Breast epithelium (tissue), 4 donors: ENCODE data around the gene GMDS. TPM values are rescaled to one million over a fixed set of nuclear protein-coding genes. Genes with fewer than 3 reads are reported as not detected.
A peak's percentile ranks its signal among the peaks of the same experiment; 100 is the strongest.

Experiments
- DNase-seq, 2 donors: peaks; one replicate each; pipeline ENCODE4 v3.0.0-alpha.2; 2019; ENCODE audit warnings: low spot score in 2 of 2
- H3K27ac ChIP-seq, 2 donors: fragments of 200-600 bp; sonication (generic) in 1 of 2; one replicate each; pipeline ENCODE4 v1.5.1; 2016 to 2019; ENCODE audit warnings: mild to moderate bottlenecking in 1 of 2
- H3K27me3 ChIP-seq, 2 donors: fragments of 200-600 bp; sonication (generic) in 1 of 2; one replicate each; pipeline versions ENCODE4 v1.5.1 to v1.6.0; 2017 to 2019; ENCODE audit warnings: control low read depth in 1 of 2, mild to moderate bottlenecking in 1 of 2
- H3K36me3 ChIP-seq: fragments of 200-600 bp; one replicate; pipeline ENCODE4 v1.5.1; 2019
- H3K4me1 ChIP-seq, 2 donors: fragments of 200-600 bp; sonication (generic); one replicate each; pipeline ENCODE4 v1.5.1; 2016 to 2019; ENCODE audit warnings: control low read depth in 1 of 2
- H3K4me3 ChIP-seq, 3 donors: fragments of 200-600 bp; sonication (generic); 1 replicate in 2 of 3; 2 replicates in 1 of 3; pipeline ENCODE4 v1.5.1; 2016 to 2019; ENCODE audit warnings: mild to moderate bottlenecking in 3 of 3, moderate library complexity in 2 of 3
- H3K9me3 ChIP-seq, 2 donors: fragments of 200-600 bp; sonication (generic) in 1 of 2; one replicate each; pipeline ENCODE4 v1.5.1; 2016 to 2019; ENCODE audit warnings: control low read depth in 1 of 2
- POLR2A ChIP-seq: fragments of 450-650 bp; IDR thresholded peaks from one replicate; pipeline ENCODE4 v1.6.1; 2016; ENCODE audit warnings: antibody characterized with exemption, mild to moderate bottlenecking, moderate library complexity
- POLR2AphosphoS5 ChIP-seq, 3 donors: sonication (generic); formaldehyde crosslinking; IDR thresholded peaks; one replicate each; pipeline ENCODE4 v1.6.1; 2017; ENCODE audit warnings: antibody characterized with exemption in 3 of 3
- intact Hi-C: fragments of 100-400 bp; cut with DNase I; formaldehyde crosslinking; loops from one replicate; pipeline ENCODE4 v1.15.1; 2023; ENCODE audit warnings: low total_unique reads
- total RNA-seq, 3 donors: library from RNA; depleted of rRNA; stranded (reverse); fragments of >200 nt; gene quantifications; one replicate each; pipeline ENCODE4 v1.1.0, GENCODE V29; 2016
- TF ChIP-seq, protein P1 (sequence below), 3 donors: fragments of 450-650 bp; IDR thresholded peaks; one replicate each; pipeline ENCODE4 v1.5.1; 2016 to 2017; ENCODE audit warnings: antibody characterized with exemption in 3 of 3, mild to moderate bottlenecking in 3 of 3, moderate library complexity in 3 of 3

Gene GMDS
- total RNA-seq, 3 donors from 2014 or later = 7.5 to 29.2 (median 17.0) TPM

DNA sequence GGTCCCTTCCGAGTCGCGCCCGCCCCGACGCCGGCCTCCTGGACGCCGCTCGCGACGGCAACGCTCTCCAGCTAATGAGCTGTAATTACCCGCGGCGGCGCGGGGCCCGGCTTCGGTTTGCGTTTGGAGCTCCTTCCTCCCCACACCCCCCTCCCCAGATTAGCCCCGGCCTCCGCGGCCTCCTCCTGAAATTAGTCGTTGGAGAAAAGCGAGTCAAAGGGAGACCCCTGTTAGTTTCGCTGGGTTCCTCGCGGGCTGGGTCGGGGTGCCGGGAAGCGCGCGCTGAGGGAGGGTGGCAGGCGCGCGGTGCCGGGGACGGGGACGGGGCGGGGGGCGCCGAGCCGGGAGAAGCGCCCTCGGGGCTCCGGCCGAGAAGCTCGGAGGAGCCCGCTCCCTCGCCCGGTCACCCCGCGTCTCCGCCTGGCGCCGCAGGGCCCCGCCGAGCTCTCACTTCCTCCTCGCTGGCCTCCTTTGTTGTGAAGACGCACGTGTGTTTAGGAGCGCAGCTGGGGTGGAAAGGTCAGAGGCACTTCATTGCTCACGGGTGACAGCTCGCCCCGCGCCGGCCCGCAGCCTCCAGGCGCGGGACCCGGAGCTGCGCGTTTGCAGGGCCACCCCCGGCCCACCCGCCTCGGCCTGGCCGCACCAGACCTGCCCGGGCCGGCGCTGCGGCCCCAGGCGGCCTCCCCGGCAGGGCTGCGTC lies 630.8 kb downstream of the GMDS start:
- TF ChIP-seq, protein P1, sequence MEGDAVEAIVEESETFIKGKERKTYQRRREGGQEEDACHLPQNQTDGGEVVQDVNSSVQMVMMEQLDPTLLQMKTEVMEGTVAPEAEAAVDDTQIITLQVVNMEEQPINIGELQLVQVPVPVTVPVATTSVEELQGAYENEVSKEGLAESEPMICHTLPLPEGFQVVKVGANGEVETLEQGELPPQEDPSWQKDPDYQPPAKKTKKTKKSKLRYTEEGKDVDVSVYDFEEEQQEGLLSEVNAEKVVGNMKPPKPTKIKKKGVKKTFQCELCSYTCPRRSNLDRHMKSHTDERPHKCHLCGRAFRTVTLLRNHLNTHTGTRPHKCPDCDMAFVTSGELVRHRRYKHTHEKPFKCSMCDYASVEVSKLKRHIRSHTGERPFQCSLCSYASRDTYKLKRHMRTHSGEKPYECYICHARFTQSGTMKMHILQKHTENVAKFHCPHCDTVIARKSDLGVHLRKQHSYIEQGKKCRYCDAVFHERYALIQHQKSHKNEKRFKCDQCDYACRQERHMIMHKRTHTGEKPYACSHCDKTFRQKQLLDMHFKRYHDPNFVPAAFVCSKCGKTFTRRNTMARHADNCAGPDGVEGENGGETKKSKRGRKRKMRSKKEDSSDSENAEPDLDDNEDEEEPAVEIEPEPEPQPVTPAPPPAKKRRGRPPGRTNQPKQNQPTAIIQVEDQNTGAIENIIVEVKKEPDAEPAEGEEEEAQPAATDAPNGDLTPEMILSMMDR (IDR thresholded peaks at IDR 0.05) = no peak
- TF ChIP-seq POLR2A = no peak
- no peak for TF ChIP-seq POLR2AphosphoS5 (IDR thresholded peaks at IDR 0.05)
- no peaks in the 10 kb centered on the region for H3K9me3 ChIP-seq
- intact Hi-C loops = loop anchor here (10.0 kb wide), 2 partner anchors 150 to 630 kb away; partner anchors contain the start of gene GMDS
- H3K27ac ChIP-seq = peak overlapping the region; percentile 54 to 56
- no peak for DNase-seq
- H3K4me3 ChIP-seq = peak overlapping the region; percentile 68 to 91 (median 72)
- no peaks in the 10 kb centered on the region for H3K36me3 ChIP-seq
- no peaks in the 10 kb centered on the region for H3K4me1 ChIP-seq
- no peaks in the 10 kb centered on the region for H3K27me3 ChIP-seq

DNA sequence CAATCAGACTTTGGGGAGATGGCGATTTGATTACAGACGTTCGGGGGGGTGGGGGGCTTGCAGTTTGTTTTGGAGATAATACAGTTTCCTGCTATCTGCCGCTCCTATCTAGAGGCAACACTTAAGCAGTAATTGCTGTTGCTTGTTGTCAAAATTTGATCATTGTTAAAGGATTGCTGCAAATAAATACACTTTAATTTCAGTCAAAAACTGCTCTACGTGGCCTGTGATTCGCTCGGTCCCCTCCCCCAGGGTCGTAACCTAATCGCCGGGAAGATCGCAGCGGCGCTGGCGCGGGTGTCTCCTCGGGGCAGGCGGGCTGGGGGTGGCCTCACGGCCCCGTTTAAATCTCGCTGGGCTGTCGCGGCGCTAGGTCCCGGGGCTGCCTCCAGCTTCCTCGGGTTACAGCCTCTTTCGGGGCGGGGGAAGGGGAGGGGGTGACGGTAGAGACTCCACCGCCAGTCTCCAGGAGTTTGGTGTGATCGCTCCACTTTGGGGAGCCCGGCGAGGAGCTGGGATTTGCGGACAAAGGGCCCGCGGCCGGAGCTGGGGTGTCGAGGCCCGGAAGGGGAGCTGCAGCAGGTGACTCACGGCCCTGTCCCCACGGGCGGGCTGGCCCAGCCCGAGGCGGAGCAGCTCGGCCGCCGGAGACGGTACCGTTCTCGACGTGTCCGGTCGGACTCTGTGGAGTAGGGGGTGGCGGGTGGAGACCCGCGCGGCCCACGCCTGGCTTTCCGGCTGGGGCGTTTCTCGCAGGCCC lies 631.5 kb downstream of the GMDS start:
- H3K4me1 ChIP-seq = no peaks in the 10 kb centered on the region
- intact Hi-C loops = loop anchor here (10.0 kb wide), 2 partner anchors 151 to 631 kb away; partner anchors contain the start of gene GMDS
- H3K4me3 ChIP-seq = peak overlapping the region; percentile 68 to 91 (median 72)
- DNase-seq = no peak
- H3K9me3 ChIP-seq = no peaks in the 10 kb centered on the region
- no peaks in the 10 kb centered on the region for H3K27me3 ChIP-seq
- H3K36me3 ChIP-seq = no peaks in the 10 kb centered on the region
- TF ChIP-seq POLR2A = no peak
- TF ChIP-seq POLR2AphosphoS5 (IDR thresholded peaks at IDR 0.05) = no peak
- TF ChIP-seq, protein P1 (IDR thresholded peaks at IDR 0.05) = no peak
- peak overlapping the region; percentile 54 to 56 for H3K27ac ChIP-seq

DNA sequence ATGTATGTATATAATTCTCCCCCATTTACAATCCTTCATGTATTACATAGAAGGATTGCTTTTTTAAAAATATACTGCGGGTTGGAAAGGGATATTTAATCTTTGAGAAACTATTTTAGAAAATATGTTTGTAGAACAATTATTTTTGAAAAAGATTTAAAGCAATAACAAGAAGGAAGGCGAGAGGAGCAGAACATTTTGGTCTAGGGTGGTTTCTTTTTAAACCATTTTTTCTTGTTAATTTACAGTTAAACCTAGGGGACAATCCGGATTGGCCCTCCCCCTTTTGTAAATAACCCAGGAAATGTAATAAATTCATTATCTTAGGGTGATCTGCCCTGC lies 632.1 kb downstream of the GMDS start:
- TF ChIP-seq POLR2AphosphoS5 (IDR thresholded peaks at IDR 0.05) = no peak
- no peak for TF ChIP-seq POLR2A
- TF ChIP-seq, protein P1 (IDR thresholded peaks at IDR 0.05) = no peak
- H3K4me3 ChIP-seq = peak overlapping the region; percentile 68 to 91 (median 72)
- no peaks in the 10 kb centered on the region for H3K9me3 ChIP-seq
- H3K27me3 ChIP-seq = peaks cover 0 to 4% of the 10 kb centered on the region in 2 donors
- no peaks in the 10 kb centered on the region for H3K4me1 ChIP-seq
- DNase-seq = no peak
- intact Hi-C loops = loop anchor here (10.0 kb wide), 2 partner anchors 151 to 631 kb away; partner anchors contain the start of gene GMDS
- H3K36me3 ChIP-seq = no peaks in the 10 kb centered on the region
- peak overlapping the region; percentile 54 to 56 for H3K27ac ChIP-seq

DNA sequence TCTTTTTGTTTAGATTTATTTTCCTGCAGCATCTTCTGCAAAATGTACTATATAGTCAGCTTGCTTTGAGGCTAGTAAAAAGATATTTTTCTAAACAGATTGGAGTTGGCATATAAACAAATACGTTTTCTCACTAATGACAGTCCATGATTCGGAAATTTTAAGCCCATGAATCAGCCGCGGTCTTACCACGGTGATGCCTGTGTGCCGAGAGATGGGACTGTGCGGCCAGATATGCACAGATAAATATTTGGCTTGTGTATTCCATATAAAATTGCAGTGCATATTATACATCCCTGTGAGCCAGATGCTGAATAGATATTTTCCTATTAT lies 632.5 kb downstream of the GMDS start:
- intact Hi-C loops = loop anchor here (10.0 kb wide), 2 partner anchors 152 to 632 kb away; partner anchors contain the start of gene GMDS
- Histone ChIP-seq H3K27ac (no peak overlapping the region), H3K9me3 (no peaks in the 10 kb centered on the region), H3K4me1 (no peaks in the 10 kb centered on the region), H3K4me3 (peak overlapping the region; percentile 68 to 91 (median 72)), H3K36me3 (no peaks in the 10 kb centered on the region), H3K27me3 (peaks cover 0 to 8% of the 10 kb centered on the region in 2 donors)
- TF ChIP-seq POLR2AphosphoS5 (IDR thresholded peaks at IDR 0.05) (no peak), POLR2A (no peak)
- TF ChIP-seq, protein P1 (IDR thresholded peaks at IDR 0.05) = no peak
- no peak for DNase-seq
